Natural killer cell (primary cell): Measurements from ENCODE around the gene DMPK. TPM values are rescaled to one million over a fixed set of nuclear protein-coding genes. Genes with fewer than 3 reads are reported as not detected.

Experiments
- ATAC-seq, 3 donors: fragments of 150-1000 bp in 2 of 3; fragments of 200-7000 bp in 1 of 3; cut with Tn5 transposase; 1 replicate in 1 of 3; 2 replicates in 2 of 3; pipeline ENCODE4 v1.10.0; 2021; ENCODE audit warnings: mild to moderate bottlenecking in 2 of 3, moderate library complexity in 2 of 3
- DNase-seq, 2 donors: peaks; one replicate each; pipeline versions ENCODE4 v3.0.0 to v3.0.0-alpha.2; 2013 to 2021; ENCODE audit warnings: mixed read lengths in 1 of 2
- H3K27ac ChIP-seq: one replicate; pipeline ENCODE4 v1.5.1; 2013; ENCODE audit warnings: mild to moderate bottlenecking, low read length
- H3K27me3 ChIP-seq: one replicate; pipeline ENCODE4 v1.6.1; 2013; ENCODE audit warnings: low read length; ENCODE audit not compliant: control insufficient read depth, insufficient read depth
- H3K36me3 ChIP-seq: one replicate; pipeline ENCODE4 v1.6.1; 2013; ENCODE audit warnings: low read length; ENCODE audit not compliant: control insufficient read depth, insufficient read depth
- H3K4me1 ChIP-seq: one replicate; pipeline ENCODE4 v1.6.1; 2013; ENCODE audit warnings: low read length; ENCODE audit not compliant: control insufficient read depth, insufficient read depth
- H3K4me3 ChIP-seq: one replicate; pipeline ENCODE4 v1.5.1; 2013; ENCODE audit warnings: low read length
- H3K9me3 ChIP-seq: one replicate; pipeline ENCODE4 v1.6.1; 2013; ENCODE audit warnings: low read length; ENCODE audit not compliant: control insufficient read depth, insufficient read depth
- H3K27ac Mint-ChIP-seq, 2 donors: one replicate each; pipeline ENCODE4 v1.8.0; 2022; ENCODE audit warnings: mild to moderate bottlenecking in 2 of 2, mixed read lengths in 2 of 2, moderate library complexity in 1 of 2
- H3K27me3 Mint-ChIP-seq, 2 donors: one replicate each; pipeline ENCODE4 v1.8.0; 2022; ENCODE audit warnings: low read depth in 2 of 2, mixed read lengths in 2 of 2
- H3K36me3 Mint-ChIP-seq: one replicate; pipeline ENCODE4 v1.8.0; 2022; ENCODE audit warnings: mixed read lengths
- H3K4me1 Mint-ChIP-seq, 2 donors: one replicate each; pipeline ENCODE4 v1.8.0; 2022; ENCODE audit warnings: mixed read lengths in 2 of 2
- H3K4me3 Mint-ChIP-seq: one replicate; pipeline ENCODE4 v1.8.0; 2022; ENCODE audit warnings: mild to moderate bottlenecking, moderate library complexity, mixed read lengths
- H3K9me3 Mint-ChIP-seq, 2 donors: one replicate each; pipeline ENCODE4 v1.8.0; 2022; ENCODE audit warnings: mixed read lengths in 2 of 2
- CTCF ChIP-seq: fragments of 200-600 bp; IDR thresholded peaks from one replicate; pipeline ENCODE4 v1.8.0; 2022; ENCODE audit warnings: antibody characterized with exemption
- WGBS: methylation state at CpG from one replicate; pipeline ENCODE4 v1.1.7; 2013; ENCODE audit warnings: missing lambda C conversion rate; ENCODE audit not compliant: insufficient coverage; 5-methylcytosine and 5-hydroxymethylcytosine counted together
- intact Hi-C: fragments of 100-400 bp; cut with micrococcal nuclease; formaldehyde crosslinking; loops from one replicate; pipeline ENCODE4 v1.14.2; 2022
- total RNA-seq, 4 donors: library from RNA; stranded (reverse); fragments of 120-200 nt in 1 of 4; gene quantifications; one replicate each; pipeline versions ENCODE4 v1.2.3 to v1.2.4, GENCODE V29; 2013 to 2022

The DMPK gene
- total RNA-seq, 3 donors from 2014 or later (not counting 1 experiment from before 2014, with no cell fraction given), result 48.1 to 67.5 (median 49.8) TPM

GRCh38 chr19:45769821-45770191 is 12.5 kb downstream of the DMPK start:
- no peak for TF ChIP-seq CTCF
- peaks cover 11% of the 10 kb centered on the region for H3K27me3 ChIP-seq
- ATAC-seq (peak; percentile 42 to 65 (median 44)), DNase-seq (peak; percentile 69 to 85)
- intact Hi-C loops, result loop anchor here (1.0 to 10.0 kb wide), 6 partner anchors 9 to 245 kb away; partner anchors contain the start of genes FOXA3 and SYMPK
- no peaks in the 10 kb centered on the region for H3K9me3 Mint-ChIP-seq
- H3K4me1 ChIP-seq, result peaks cover 31% of the 10 kb centered on the region
- H3K36me3 Mint-ChIP-seq, result no peaks in the 10 kb centered on the region
- H3K4me1 Mint-ChIP-seq, result peaks cover 5 to 28% of the 10 kb centered on the region in 2 donors
- H3K9me3 ChIP-seq, result no peaks in the 10 kb centered on the region
- H3K27me3 Mint-ChIP-seq, result peaks cover 0 to 3% of the 10 kb centered on the region in 2 donors
- peak overlapping the region; percentile 61 for H3K27ac ChIP-seq
- H3K4me3 Mint-ChIP-seq, result peak overlapping the region; percentile 90
- peak overlapping the region; percentile 45 for H3K4me3 ChIP-seq
- H3K36me3 ChIP-seq, result no peaks in the 10 kb centered on the region
- under 1% methylated on average over 28 of the region's 28 CpGs for whole genome bisulfite sequencing
- H3K27ac Mint-ChIP-seq, result peak overlapping the region; percentile 91 to 92

GRCh38 chr19:45768984-45769782 is 13.1 kb downstream of the DMPK start, which contains the start of gene SIX5:
Gene SIX5 (minus strand): TSS chr19:45769252. CDS start chr19:45768844, 408 bp downstream.
- H3K27me3 ChIP-seq, result peaks cover 11% of the 10 kb centered on the region
- Mint-ChIP-seq H3K27ac (peak within 1 kb of the TSS; percentile 91 to 92), H3K9me3 (no peaks in the 10 kb centered on the region), H3K27me3 (peaks cover 0 to 7% of the 10 kb centered on the region in 2 donors), H3K4me3 (peak within 1 kb of the TSS; percentile 90), H3K36me3 (no peaks in the 10 kb centered on the region), H3K4me1 (peaks cover 5 to 28% of the 10 kb centered on the region in 2 donors)
- peak within 1 kb of the TSS; percentile 95 for H3K4me3 ChIP-seq
- H3K4me1 ChIP-seq, result peaks cover 31% of the 10 kb centered on the region
- peak; percentile 94 to 98 for DNase-seq
- no peak for TF ChIP-seq CTCF
- peak; percentile 72 to 89 (median 75) for ATAC-seq
- H3K9me3 ChIP-seq, result no peaks in the 10 kb centered on the region
- no peaks in the 10 kb centered on the region for H3K36me3 ChIP-seq
- peak within 1 kb of the TSS; percentile 61 for H3K27ac ChIP-seq
- under 1% methylated on average over 70 of the region's 70 CpGs for WGBS
- intact Hi-C loops, result no loop called here

GRCh38 chr19:45768655-45768983 is 13.7 kb downstream of the DMPK start:
- Mint-ChIP-seq H3K27me3 (peaks cover 0 to 7% of the 10 kb centered on the region in 2 donors), H3K4me3 (peak overlapping the region; percentile 90), H3K36me3 (no peaks in the 10 kb centered on the region), H3K4me1 (peaks cover 5 to 28% of the 10 kb centered on the region in 2 donors), H3K27ac (peak overlapping the region; percentile 91 to 92), H3K9me3 (no peaks in the 10 kb centered on the region)
- Histone ChIP-seq H3K4me1 (peaks cover 31% of the 10 kb centered on the region), H3K27me3 (peaks cover 11% of the 10 kb centered on the region), H3K27ac (peak overlapping the region; percentile 59), H3K9me3 (no peaks in the 10 kb centered on the region), H3K4me3 (peak overlapping the region; percentile 95), H3K36me3 (no peaks in the 10 kb centered on the region)
- peak; percentile 43 to 64 for DNase-seq
- intact Hi-C loops, result no loop called here
- ATAC-seq, result no peak
- no peak for TF ChIP-seq CTCF
- under 1% methylated on average over 33 of the region's 33 CpGs for WGBS
